Measurements from ENCODE around the gene NTM.
"Not testable (repeated sequence)": the region's sequence is repeated elsewhere in the genome, so short reads cannot be mapped to it uniquely, and the experiment has no call there.

The NTM gene

GRCh38 chr11:132062541-132062940 lies 692.1 kb downstream of the NTM start:
- Histone ChIP-seq H3K4me3 (ENCODE audit: low read depth, low read length) (no peak overlapping the region), H3K9me3 (no peaks in the 10 kb centered on the region; the same call in 1 of the 2 replicates), H3K4me1 (no peaks in the 10 kb centered on the region), H3K27me3 (no peaks in the 10 kb centered on the region), H3K36me3 (no peaks in the 10 kb centered on the region)
- no peak for TF ChIP-seq CTCF (IDR thresholded peaks at IDR 0.05; ENCODE audit: low read depth, low read length)
- no peak for DNase-seq

- Histone ChIP-seq H3K4me3 (ENCODE audit: low read depth, low read length) (no peak overlapping the region), H3K27me3 (no peaks in the 10 kb centered on the region), H3K4me1 (no peaks in the 10 kb centered on the region), H3K36me3 (no peaks in the 10 kb centered on the region), H3K9me3 (no peaks in the 10 kb centered on the region; the same call in 1 of the 2 replicates)
- no peak for TF ChIP-seq CTCF (IDR thresholded peaks at IDR 0.05; ENCODE audit: low read depth, low read length)
- DNase-seq, result no peak
These were observed 694.7 kb downstream of the NTM start for GRCh38 chr11:132064987-132065620.

- Histone ChIP-seq H3K4me1 (no peaks in the 10 kb centered on the region), H3K9me3 (no peaks in the 10 kb centered on the region; the same call in 1 of the 2 replicates), H3K4me3 (ENCODE audit: low read depth, low read length) (no peak overlapping the region), H3K36me3 (no peaks in the 10 kb centered on the region), H3K27me3 (no peaks in the 10 kb centered on the region)
- no peak for TF ChIP-seq CTCF (IDR thresholded peaks at IDR 0.05; ENCODE audit: low read depth, low read length)
- no peak for DNase-seq
These were observed 698.1 kb downstream of the NTM start for GRCh38 chr11:132068556-132068955.

GRCh38 chr11:132069593-132069992 lies 699.2 kb downstream of the NTM start:
- H3K27me3 ChIP-seq; DNase-seq; H3K9me3 ChIP-seq; H3K4me1 ChIP-seq; H3K4me3 ChIP-seq (ENCODE audit: low read depth, low read length); H3K36me3 ChIP-seq: not testable (repeated sequence)

- not testable (repeated sequence) for DNase-seq; H3K9me3 ChIP-seq; H3K4me3 ChIP-seq (ENCODE audit: low read depth, low read length); H3K4me1 ChIP-seq; H3K36me3 ChIP-seq; H3K27me3 ChIP-seq
These were observed 700.5 kb downstream of the NTM start for GRCh38 chr11:132070907-132071306.

GRCh38 chr11:132072044-132072857 lies 701.8 kb downstream of the NTM start:
- no peak for TF ChIP-seq CTCF (IDR thresholded peaks at IDR 0.05; ENCODE audit: low read depth, low read length)
- H3K27me3 ChIP-seq, result no peaks in the 10 kb centered on the region
- H3K4me1 ChIP-seq, result no peaks in the 10 kb centered on the region
- no peaks in the 10 kb centered on the region for H3K36me3 ChIP-seq
- H3K9me3 ChIP-seq, result no peaks in the 10 kb centered on the region; the same call in 1 of the 2 replicates
- H3K4me3 ChIP-seq (ENCODE audit: low read depth, low read length), result no peak overlapping the region
- no peak for DNase-seq

GRCh38 chr11:132072858-132073211 lies 702.4 kb downstream of the NTM start:
- no peak for DNase-seq
- Histone ChIP-seq H3K36me3 (no peaks in the 10 kb centered on the region), H3K27me3 (no peaks in the 10 kb centered on the region), H3K4me1 (no peaks in the 10 kb centered on the region), H3K4me3 (ENCODE audit: low read depth, low read length) (no peak overlapping the region), H3K9me3 (no peaks in the 10 kb centered on the region)
- no peak for TF ChIP-seq CTCF (IDR thresholded peaks at IDR 0.05; ENCODE audit: low read depth, low read length)

All from BE2C (cell line).